Measurements from ENCODE around the gene BMPER.

- TF ChIP-seq CTCF (IDR thresholded peaks at IDR 0.05) (no peak), POLR2A (IDR thresholded peaks at IDR 0.05) (no peak)
These were observed 19.8 kb upstream of the BMPER start for GRCh38 chr7:33885290-33886148.

Data from testis (tissue), 2 donors.